ENCODE measurements around the gene FKBP2.

The FKBP2 gene

DNA sequence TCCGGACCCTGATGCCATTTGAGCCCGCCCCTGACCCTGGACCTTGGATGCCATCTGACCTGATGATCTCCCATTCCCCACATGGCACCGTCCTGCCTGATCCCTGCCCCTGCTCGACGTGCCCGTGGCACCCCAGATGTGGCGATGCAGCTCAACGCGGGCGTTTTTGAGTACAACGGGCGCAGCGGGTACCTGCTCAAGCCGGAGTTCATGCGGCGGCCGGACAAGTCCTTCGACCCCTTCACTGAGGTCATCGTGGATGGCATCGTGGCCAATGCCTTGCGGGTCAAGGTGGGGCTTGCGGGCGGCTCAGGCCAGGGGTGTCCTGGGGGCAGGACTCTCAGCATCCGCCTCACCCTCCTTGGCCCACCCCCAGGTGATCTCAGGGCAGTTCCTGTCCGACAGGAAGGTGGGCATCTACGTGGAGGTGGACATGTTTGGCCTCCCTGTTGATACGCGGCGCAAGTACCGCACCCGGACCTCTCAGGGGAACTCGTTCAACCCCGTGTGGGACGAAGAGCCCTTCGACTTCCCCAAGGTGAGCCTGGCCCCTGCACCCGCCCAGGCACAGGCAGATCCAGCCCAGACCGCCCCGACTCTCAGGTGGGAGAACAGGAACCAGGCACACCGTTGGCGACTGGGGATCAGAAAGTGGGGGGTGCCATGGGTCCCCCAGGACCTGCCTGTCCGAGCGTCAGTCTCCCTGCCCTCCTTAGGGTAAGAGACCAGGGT lies 21.5 kb downstream of the FKBP2 start:
- no peak for DNase-seq (ENCODE audit: extremely low read depth in 1 of 2, low read depth in 1 of 2)

DNA sequence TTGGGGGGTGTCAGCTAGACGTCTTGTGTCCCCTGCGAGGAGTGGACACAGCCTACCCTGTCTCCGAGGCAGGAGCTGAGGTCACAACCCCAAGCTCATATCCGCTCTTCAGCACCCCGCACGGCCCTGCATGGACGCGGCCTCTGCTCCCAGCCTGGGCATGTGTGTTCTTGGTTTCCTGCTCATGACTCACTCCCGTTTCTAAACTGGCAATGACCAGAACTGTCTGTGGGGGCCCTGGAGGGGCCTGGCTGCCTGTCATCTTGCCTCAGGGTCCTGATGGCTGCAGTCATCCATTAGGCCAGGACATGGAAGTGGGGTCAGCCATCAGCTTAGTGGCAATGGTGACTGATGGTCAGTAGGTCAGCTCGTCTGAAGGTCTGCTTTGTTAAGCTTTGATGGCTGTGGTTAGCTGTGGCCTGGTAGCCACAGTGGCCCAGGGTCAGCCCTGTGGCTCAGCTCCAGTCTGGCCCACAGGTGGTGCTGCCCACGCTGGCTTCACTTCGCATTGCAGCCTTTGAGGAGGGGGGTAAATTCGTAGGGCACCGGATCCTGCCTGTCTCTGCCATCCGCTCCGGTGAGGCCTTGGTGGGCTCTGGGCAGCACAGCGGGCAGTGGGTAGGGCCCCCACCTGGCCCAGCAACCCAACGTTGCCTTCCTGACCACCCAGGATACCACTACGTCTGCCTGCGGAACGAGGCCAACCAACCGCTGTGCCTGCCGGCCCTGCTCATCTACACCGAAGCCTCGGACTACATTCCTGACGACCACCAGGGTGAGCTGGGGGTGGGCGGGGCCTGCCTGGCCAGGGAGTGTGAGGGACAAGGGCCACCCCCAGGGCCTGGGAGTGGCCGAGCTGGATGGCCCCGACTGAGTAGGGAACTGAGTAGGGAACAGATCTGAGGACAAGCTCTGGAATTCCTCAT lies 22.4 kb downstream of the FKBP2 start:
- DNase-seq (ENCODE audit: extremely low read depth in 1 of 2, low read depth in 1 of 2) = no peak

GRCh38 chr11:64263947-64264317 lies 23.0 kb downstream of the FKBP2 start:
- DNase-seq (ENCODE audit: extremely low read depth in 1 of 2, low read depth in 1 of 2) = no peak

DNA sequence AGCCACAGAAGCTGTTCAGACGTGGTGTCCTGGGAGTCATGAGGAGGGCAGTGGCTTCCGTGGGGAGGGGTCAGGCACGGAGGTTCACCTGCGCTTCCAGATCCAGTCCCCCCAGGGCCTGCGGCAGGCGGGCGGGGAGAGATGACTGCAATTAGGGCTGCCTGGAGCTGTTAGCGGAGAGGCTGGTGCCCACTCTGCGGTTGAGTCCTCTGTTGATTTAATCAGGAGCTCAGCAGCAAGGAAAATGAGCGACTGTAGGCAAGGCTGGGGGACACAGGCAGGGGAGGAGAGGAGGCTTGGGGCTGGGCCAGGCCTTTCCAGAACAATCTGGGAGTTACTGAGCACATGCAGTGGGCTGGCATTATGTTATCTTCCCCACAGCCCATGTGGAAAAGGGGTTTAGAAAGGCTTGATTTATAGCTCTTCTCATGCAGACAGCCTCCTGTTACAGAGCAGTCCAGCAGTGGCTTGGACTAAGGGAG lies 23.5 kb downstream of the FKBP2 start:
- no peak for DNase-seq (ENCODE audit: extremely low read depth in 1 of 2, low read depth in 1 of 2)

- no peak for DNase-seq (ENCODE audit: extremely low read depth in 1 of 2, low read depth in 1 of 2)
These were observed 24.6 kb downstream of the FKBP2 start for GRCh38 chr11:64265176-64266160.

GRCh38 chr11:64266339-64266738 lies 25.4 kb downstream of the FKBP2 start:
- DNase-seq (ENCODE audit: extremely low read depth in 1 of 2, low read depth in 1 of 2) = no peak

GRCh38 chr11:64267207-64267945 lies 26.5 kb downstream of the FKBP2 start:
- no peak for DNase-seq (ENCODE audit: extremely low read depth in 1 of 2, low read depth in 1 of 2)

GRCh38 chr11:64268025-64268892 lies 27.4 kb downstream of the FKBP2 start:
- no peak for DNase-seq (ENCODE audit: extremely low read depth in 1 of 2, low read depth in 1 of 2)

DNA sequence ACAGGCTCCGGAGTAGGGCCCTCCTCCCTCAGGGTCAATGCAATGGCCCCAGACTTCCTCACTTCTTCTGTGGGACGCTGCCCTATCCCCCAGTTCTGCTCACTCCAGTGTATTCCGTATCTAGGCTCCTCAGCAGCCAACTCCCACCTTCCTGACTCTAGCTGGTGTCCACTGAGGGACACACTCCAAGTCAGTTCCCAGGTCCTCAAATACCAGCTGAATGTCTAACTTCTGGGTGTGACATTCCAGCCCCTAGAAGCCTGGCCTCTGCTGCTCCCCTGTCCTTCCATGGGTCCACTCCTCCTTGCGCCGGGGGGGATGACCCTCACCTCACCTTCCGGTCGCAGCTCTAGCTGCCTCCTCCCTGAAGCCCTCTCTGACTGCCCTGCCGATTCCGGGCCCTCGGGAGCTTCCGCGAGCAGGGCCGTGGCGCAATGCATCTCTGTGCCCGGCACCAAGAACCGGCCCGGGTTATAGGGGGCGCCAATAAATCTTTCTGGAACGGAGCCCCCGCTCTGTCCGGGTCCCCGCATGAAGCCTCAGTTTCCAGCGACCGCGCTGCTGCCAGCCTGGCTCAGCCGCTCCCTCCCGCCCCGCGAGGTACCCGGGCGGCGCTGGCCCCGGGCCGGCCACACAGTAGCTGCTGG lies 28.1 kb downstream of the FKBP2 start:
- peak in 1 of 2 donors; percentile 14 for DNase-seq (ENCODE audit: extremely low read depth in 1 of 2, low read depth in 1 of 2)

DNA sequence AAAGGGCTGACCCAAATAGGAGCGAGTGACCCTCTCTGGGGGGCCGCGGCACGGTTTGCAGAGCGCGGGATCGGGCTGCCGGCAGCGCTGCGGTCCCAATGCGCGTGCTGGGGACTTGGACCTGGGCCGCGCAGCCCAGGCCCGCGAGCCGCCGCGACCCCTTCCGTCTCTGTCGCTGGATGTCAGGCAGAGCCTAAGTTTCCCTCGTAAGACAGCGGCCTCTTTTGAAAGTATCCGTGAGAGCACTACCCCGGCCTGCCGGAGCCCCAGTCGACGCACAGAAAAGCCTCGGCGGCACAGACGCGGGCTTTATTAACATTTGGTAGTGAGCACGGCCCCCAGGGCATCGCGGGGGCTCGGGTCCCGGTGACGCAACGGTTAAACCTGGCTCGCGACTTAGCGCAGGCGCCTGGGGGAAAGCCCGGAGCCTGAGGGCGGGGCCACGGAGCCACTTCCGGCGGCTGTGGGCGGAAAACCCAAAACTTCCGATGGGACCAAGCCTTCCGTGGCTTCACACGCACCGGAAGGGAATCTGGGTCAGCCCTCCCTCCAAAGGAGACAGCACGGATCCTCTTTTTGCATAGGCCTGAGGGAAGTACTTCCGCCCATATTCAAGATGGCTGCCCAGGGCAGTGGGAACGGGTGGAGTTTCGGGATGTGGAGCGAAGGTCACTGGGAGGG lies 28.8 kb downstream of the FKBP2 start:
- peak; percentile 98 for DNase-seq (ENCODE audit: extremely low read depth in 1 of 2, low read depth in 1 of 2)

DNA sequence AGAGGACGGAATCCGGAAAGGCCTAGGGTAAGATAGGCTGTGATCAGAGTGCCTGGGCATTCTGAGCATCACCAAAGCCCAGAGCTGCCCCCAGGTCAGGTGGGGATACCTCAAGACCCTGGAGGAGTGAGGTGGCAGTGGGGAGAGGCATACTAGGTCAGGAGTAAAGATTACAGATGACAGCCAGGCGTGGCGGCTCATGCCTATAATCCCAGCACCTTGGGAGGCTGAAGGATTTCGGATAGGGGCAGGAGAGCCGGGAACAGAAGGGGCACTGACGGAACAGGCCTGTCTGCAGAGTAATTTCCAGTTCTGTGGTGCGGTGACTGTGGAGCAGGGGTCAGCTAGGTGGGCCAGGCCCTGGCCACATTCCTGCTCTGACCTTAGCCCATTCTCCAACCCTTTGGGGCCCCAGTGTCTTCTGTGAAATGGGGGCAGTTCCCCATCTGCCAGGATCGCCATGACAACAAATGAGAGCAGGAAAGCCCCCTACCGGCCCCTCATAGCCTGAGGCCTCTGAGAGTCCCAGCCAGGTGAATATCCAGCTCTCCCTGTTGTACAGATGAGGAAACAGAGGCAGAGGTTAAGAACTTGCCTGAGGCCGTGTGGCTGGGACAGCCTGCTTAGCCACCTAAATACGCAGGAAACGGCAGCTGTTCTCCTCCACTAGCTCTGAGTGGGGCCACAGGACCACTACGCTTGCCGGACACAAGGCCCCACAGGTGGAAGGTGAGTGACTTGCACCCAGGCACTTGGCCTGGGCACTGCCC lies 34.3 kb downstream of the FKBP2 start:
- no peak for DNase-seq (ENCODE audit: extremely low read depth in 1 of 2, low read depth in 1 of 2)

DNA sequence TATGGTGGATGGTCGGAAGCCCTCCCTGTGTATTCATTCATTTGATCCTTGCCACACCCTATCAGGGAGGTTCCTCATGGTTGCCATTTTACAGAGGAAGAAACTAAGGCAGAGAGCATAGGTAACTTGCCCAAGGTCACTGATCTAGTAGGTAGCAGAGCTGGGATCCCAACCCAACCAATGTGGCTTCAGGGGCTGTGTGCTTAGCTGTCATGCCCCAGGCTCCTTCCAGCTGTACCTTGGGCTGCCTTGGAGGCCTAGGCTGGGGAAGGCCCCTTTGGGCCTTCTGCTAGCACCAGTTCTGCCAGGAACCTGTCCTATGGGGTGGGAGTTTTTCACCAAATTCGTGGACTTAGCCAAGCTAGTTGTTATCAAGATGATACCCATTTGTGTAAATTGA lies 34.9 kb downstream of the FKBP2 start:
- no peak for DNase-seq (ENCODE audit: extremely low read depth in 1 of 2, low read depth in 1 of 2)

DNA sequence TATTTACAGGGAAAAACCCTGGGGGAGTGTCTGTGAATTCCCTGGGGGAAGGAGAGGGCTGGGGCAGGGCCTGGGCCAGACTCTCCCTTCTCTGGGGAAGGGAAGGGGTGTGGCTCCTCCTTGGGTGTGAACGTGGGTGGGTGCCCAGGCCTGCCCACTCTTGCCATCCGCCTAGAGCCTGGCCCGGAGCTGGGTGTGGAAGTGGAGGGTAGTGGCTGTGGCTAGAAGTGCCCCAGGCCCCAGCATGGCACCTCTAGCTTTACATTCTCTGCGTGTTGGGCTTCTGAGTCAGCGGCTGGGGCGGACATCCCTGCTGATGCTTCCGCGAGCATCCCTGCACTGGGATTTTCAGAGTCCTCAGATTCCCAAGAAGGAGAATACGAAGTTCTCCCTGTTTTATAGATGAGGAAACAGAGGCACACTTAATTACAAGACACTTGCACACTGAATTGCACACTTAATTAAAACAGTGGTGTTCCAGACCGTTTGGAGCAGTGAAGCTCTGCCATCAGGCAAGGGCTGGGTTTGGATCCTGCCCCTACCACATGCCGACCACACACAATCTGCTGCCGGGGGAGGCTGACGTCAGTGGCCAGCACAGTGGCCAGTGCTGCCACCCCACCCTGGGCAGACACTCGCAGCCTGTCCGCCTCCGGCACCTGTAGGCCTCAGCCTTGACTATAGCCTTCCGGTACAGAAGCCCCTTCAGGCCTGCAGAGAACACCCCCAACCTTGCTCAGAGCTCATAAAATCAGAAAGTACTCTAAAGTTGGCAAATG lies 35.9 kb downstream of the FKBP2 start:
- no peak for DNase-seq (ENCODE audit: extremely low read depth in 1 of 2, low read depth in 1 of 2)

DNA sequence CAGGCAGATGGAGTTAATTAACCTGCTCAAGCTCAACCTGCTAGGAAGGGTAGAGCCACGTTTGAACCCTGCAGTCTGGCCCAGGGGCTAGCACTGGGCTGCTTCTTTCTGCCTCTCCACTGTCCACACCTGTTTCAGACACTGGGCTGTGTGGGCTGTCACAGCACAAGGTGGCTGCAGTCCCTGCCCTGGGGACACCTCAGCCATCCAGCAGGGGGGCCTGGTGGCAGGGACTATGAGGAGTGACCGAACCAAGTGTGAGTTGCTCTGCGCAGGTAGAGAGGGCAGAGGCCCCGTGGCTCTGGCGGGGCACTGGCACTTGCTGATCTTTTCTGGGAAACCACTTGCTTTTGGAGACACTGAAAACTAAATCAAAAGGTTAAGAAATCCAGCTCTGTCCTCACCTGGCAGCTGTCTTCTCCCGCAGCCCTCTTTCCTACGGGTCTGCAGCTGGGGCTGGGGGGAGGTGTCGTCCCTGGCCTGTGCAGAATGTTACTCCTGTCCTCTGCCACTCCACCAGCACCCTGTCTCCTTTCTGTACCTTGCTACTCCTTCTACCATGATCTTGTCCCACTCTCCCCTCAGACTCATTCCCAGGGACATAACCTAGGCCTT lies 37.8 kb downstream of the FKBP2 start:
- DNase-seq (ENCODE audit: extremely low read depth in 1 of 2, low read depth in 1 of 2) = no peak

GRCh38 chr11:64281957-64282770 lies 41.3 kb downstream of the FKBP2 start:
- no peak for DNase-seq (ENCODE audit: extremely low read depth in 1 of 2, low read depth in 1 of 2)

Data from stimulated activated CD8-positive, alpha-beta memory T cell treated with anti-CD3 and anti-CD28 coated beads, Interleukin-7, amount 100 ng/mL, for 48 hours (primary cell).